ENCODE measurements around the gene AGAP5. TPM values are rescaled to one million over a fixed set of nuclear protein-coding genes. Genes with fewer than 3 reads are reported as not detected.
"Not testable (repeated sequence)": the region's sequence is repeated elsewhere in the genome, so short reads cannot be mapped to it uniquely, and the experiment has no call there.

AGAP5 gene
- total RNA-seq, 1 experiment from 2014 or later = 13.4 TPM

DNA sequence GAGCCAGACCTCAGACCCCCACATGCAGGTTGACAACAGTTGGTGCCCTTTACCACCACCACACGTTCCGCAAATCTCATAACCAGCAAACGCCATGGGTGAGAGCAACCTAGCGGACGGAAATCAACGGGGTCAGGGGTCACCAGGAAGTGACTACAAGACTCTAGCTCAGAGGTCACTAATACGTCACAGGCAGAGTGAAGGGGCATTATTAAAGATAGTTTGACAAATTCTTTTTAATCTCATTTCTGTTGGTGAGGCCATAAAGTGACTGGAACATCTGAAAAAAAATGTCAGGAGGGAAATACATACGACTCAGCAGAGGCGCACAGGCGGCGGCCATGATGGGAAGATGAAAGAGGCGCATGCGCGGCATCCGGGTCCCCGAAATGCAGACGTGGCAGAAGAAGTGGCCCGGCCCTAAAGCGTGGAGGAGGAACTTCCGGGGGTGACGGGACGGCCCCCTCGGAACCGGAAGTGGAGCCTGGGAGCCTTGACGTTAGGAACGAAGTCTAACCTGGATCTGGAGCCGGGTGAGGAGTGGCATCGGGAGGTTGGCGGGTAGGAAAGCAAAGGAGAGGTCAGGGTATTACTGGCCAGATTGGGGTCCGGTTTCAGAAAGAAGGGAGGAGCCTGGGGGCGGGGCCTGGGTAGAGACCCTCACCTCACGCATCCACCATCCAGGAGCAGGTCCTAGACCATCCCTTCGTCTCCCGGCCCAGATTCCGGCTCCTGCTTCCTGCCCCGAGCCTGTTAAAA, 46.2 kb upstream of the AGAP5 start, which contains the start of gene SEC24C:
SEC24C (plus strand) TSS at position 468 of the 759 bp plus-strand sequence. CDS start 2,461 bp downstream, outside the sequence.
- intact Hi-C loops (cut with micrococcal nuclease; ENCODE audit: unreplicated experiment) = loop anchor here (1.0 kb wide), 1 partner anchor 41 kb away; the partner anchor contains the start of gene ZSWIM8
- TF ChIP-seq EZH2 (IDR thresholded peaks at IDR 0.05; ENCODE audit: low read depth) = no peak
- TF ChIP-seq, protein P1, sequence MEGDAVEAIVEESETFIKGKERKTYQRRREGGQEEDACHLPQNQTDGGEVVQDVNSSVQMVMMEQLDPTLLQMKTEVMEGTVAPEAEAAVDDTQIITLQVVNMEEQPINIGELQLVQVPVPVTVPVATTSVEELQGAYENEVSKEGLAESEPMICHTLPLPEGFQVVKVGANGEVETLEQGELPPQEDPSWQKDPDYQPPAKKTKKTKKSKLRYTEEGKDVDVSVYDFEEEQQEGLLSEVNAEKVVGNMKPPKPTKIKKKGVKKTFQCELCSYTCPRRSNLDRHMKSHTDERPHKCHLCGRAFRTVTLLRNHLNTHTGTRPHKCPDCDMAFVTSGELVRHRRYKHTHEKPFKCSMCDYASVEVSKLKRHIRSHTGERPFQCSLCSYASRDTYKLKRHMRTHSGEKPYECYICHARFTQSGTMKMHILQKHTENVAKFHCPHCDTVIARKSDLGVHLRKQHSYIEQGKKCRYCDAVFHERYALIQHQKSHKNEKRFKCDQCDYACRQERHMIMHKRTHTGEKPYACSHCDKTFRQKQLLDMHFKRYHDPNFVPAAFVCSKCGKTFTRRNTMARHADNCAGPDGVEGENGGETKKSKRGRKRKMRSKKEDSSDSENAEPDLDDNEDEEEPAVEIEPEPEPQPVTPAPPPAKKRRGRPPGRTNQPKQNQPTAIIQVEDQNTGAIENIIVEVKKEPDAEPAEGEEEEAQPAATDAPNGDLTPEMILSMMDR (conservative IDR thresholded peaks at IDR 0.05) = no peak
- Histone ChIP-seq H3K4me2 (peak within 1 kb of the TSS; percentile 89), H4K20me1 (ENCODE audit: insufficient read depth) (peaks cover 3% of the 10 kb centered on the region; the same call in 1 of the 2 replicates), H3K79me2 (ENCODE audit: low read depth) (peaks cover 70% of the 10 kb centered on the region), H3K36me3 (ENCODE audit: low read depth) (peaks cover 30% of the 10 kb centered on the region; the same call in 1 of the 2 replicates), H3K27ac (peak within 1 kb of the TSS; percentile 88), H3F3A (ENCODE audit: insufficient read depth, low read depth) (peaks cover 30% of the 10 kb centered on the region), H3K9me3 (ENCODE audit: insufficient read depth, low read depth) (no peaks in the 10 kb centered on the region), H2AFZ (peak within 1 kb of the TSS; percentile 90), H3K4me3 (peak within 1 kb of the TSS; percentile 69), H3K27me3 (ENCODE audit: insufficient read depth, low read depth) (no peaks in the 10 kb centered on the region), H3K9me2 (ENCODE audit: insufficient read depth) (no peaks in the 10 kb centered on the region; the same call in 1 of the 2 replicates), H3K4me1 (replicated peaks; ENCODE audit: insufficient read depth) (peaks cover 36% of the 10 kb centered on the region)
- CTCF ChIA-PET = no interaction called here
- POLR2A ChIA-PET (ENCODE audit: unreplicated experiment) = interaction anchor here (0.5 to 0.7 kb wide), 6 partner anchors 19 to 1085 kb away, joined by 3 to 4 read pairs (median 4); partner anchors contain the start of gene CHCHD1
- no TSS peak for BruUV-seq (replicated peaks)
- DNase-seq = peak; percentile 89 to 97

DNA sequence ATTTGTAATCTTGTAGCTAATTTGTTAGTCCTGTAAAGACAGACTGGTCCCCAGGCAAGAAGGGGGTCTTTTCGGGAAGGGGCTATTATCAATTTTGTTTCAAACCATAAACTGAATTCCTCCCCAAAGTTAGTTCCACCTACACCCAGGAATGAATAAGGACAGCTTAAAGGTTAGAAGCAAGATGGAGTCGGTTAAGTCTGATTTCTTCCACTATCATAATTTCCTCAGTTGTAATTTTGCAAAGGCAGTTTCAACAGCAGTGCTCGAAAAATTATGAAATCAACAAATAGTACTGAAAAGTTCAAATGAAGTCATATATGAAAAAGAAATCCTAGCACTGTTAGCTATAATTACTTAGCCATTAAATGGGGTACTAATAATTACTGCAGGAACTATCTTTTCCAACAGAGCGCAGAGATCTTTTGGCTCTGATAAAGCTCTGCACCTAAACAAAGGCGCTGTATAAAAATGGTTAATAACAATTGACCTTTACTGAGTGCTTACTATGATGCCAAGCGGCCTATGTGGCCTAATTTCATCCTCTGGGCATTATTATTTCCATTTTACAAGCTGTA, 45.5 kb upstream of the AGAP5 start:
- no peaks in the 10 kb centered on the region for H3K27me3 ChIP-seq (ENCODE audit: insufficient read depth, low read depth)
- H3F3A ChIP-seq (ENCODE audit: insufficient read depth, low read depth) = peaks cover 30% of the 10 kb centered on the region
- BruUV-seq (replicated peaks) = TSS peak; percentile 69
- H3K36me3 ChIP-seq (ENCODE audit: low read depth) = peaks cover 23% of the 10 kb centered on the region; the same call in 1 of the 2 replicates
- peak overlapping the region; percentile 69 for H3K4me3 ChIP-seq
- intact Hi-C loops (cut with micrococcal nuclease; ENCODE audit: unreplicated experiment) = no loop called here
- H3K9me3 ChIP-seq (ENCODE audit: insufficient read depth, low read depth) = no peaks in the 10 kb centered on the region
- peak overlapping the region; percentile 90 for H2AFZ ChIP-seq
- peaks cover 36% of the 10 kb centered on the region for H3K4me1 ChIP-seq (replicated peaks; ENCODE audit: insufficient read depth)
- H3K9me2 ChIP-seq (ENCODE audit: insufficient read depth) = no peaks in the 10 kb centered on the region; the same call in 1 of the 2 replicates
- H3K27ac ChIP-seq = peak overlapping the region; percentile 88
- CTCF ChIA-PET = interaction anchor here (0.5 to 0.6 kb wide), 2 partner anchors 14 to 249 kb away, joined by 3 to 10 read pairs; no protein-coding TSS in a partner anchor
- no peak for TF ChIP-seq EZH2 (IDR thresholded peaks at IDR 0.05; ENCODE audit: low read depth)
- TF ChIP-seq, protein P1 (conservative IDR thresholded peaks at IDR 0.05) = no peak
- DNase-seq = no peak
- H3K79me2 ChIP-seq (ENCODE audit: low read depth) = peaks cover 64% of the 10 kb centered on the region
- no peaks in the 10 kb centered on the region for H4K20me1 ChIP-seq (ENCODE audit: insufficient read depth)
- peak overlapping the region; percentile 89 for H3K4me2 ChIP-seq
- POLR2A ChIA-PET (ENCODE audit: unreplicated experiment) = interaction anchor here (0.5 to 0.7 kb wide), 4 partner anchors 39 to 497 kb away, joined by 3 to 8 read pairs (median 4); partner anchors contain the start of gene CHCHD1

DNA sequence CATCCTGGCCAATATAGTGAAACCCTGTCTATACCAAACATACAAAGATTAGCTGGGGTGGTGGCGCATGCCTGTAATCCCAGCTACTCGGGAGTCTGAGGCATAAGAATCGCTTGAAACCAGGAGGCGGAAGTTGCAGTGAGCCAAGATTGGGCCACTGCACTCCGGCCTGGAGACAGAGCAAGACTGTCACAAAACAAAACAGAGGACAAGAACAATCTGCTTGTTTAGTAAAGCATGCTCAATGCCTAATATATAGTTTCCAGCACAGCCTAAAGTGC, 44.5 kb upstream of the AGAP5 start:
- H3K36me3 ChIP-seq (ENCODE audit: low read depth) = peaks cover 18% of the 10 kb centered on the region; the same call in 1 of the 2 replicates
- H3K9me3 ChIP-seq (ENCODE audit: insufficient read depth, low read depth) = no peaks in the 10 kb centered on the region
- intact Hi-C loops (cut with micrococcal nuclease; ENCODE audit: unreplicated experiment) = no loop called here
- ChIA-PET POLR2A (ENCODE audit: unreplicated experiment) (interaction anchor here (0.7 kb wide), 1 partner anchor 182 kb away, joined by 4 read pairs; no protein-coding TSS in a partner anchor), CTCF (no interaction called here)
- BruUV-seq (replicated peaks) = no TSS peak
- H3K9me2 ChIP-seq (ENCODE audit: insufficient read depth) = no peaks in the 10 kb centered on the region; the same call in 1 of the 2 replicates
- peaks cover 34% of the 10 kb centered on the region for H3F3A ChIP-seq (ENCODE audit: insufficient read depth, low read depth)
- no peaks in the 10 kb centered on the region for H4K20me1 ChIP-seq (ENCODE audit: insufficient read depth)
- H3K4me2 ChIP-seq = peak overlapping the region; percentile 89
- H2AFZ ChIP-seq = no peak overlapping the region
- H3K27me3 ChIP-seq (ENCODE audit: insufficient read depth, low read depth) = no peaks in the 10 kb centered on the region
- TF ChIP-seq, protein P1 (conservative IDR thresholded peaks at IDR 0.05) = no peak
- no peak for TF ChIP-seq EZH2 (IDR thresholded peaks at IDR 0.05; ENCODE audit: low read depth)
- H3K79me2 ChIP-seq (ENCODE audit: low read depth) = peaks cover 58% of the 10 kb centered on the region
- H3K27ac ChIP-seq = peak overlapping the region; percentile 66
- peaks cover 36% of the 10 kb centered on the region for H3K4me1 ChIP-seq (replicated peaks; ENCODE audit: insufficient read depth)
- H3K4me3 ChIP-seq = no peak overlapping the region
- no peak for DNase-seq

DNA sequence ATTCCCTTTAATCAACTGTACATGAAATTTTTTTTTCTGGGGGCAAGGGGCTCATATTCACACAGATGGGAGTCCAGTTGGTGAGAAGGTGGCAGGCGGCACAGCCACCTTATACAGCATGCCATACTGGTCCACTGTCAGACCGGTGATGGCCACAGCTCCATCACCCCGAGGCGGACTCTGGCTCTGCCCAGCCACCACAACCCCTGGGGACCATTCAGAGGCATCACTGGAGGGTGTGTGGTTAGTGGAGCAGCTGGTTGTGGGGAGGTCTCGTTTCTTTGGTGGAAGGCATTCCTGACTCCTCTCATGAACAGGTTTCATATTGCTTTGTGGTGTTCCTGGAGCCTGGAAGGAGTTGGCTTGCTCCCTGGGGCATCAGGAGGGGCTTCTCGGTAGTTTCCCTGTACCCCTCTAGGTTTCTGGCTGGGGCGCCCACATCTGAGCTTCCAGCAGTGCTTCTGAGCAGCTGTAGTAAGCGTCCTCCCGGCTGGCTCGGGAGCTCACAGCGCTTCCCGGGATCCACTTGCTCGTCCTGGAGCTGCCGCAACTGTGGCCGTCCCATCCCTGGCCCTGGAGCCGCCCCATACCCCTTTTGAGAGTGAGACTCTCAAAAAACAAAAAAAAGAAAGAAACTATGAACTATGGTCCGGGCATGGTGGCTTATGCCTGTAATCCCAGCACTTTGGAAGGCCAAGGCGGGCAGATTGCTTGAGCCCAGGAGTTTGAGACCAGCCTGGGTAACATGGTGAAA, 42.8 kb upstream of the AGAP5 start:
- Histone ChIP-seq H3F3A (ENCODE audit: insufficient read depth, low read depth) (peaks cover 47% of the 10 kb centered on the region), H3K27ac (peak overlapping the region; percentile 66), H3K4me2 (0 out of 2 replicates have a peak overlapping the region, but pooled peaks have one; percentile 25), H3K79me2 (ENCODE audit: low read depth) (peaks cover 45% of the 10 kb centered on the region), H3K4me1 (replicated peaks; ENCODE audit: insufficient read depth) (peaks cover 31% of the 10 kb centered on the region)
- intact Hi-C loops (cut with micrococcal nuclease; ENCODE audit: unreplicated experiment); DNase-seq; H2AFZ ChIP-seq; BruUV-seq (replicated peaks); H3K9me3 ChIP-seq (ENCODE audit: insufficient read depth, low read depth); H3K27me3 ChIP-seq (ENCODE audit: insufficient read depth, low read depth); H3K9me2 ChIP-seq (ENCODE audit: insufficient read depth); H3K4me3 ChIP-seq; POLR2A ChIA-PET (ENCODE audit: unreplicated experiment); CTCF ChIA-PET; H3K36me3 ChIP-seq (ENCODE audit: low read depth); H4K20me1 ChIP-seq (ENCODE audit: insufficient read depth): not testable (repeated sequence)

All from PC-9 (cell line).